ENCODE results near the gene ANKIB1. TPM values are rescaled to one million over a fixed set of nuclear protein-coding genes. Genes with fewer than 3 reads are reported as not detected.

Gene ANKIB1
- total and polyA plus RNA-seq, 9 of the 15 experiments (the other 6 are each of a cell fraction or from before 2014, with no cell fraction given), result 5.9 to 25.2 (median 16.1) TPM

DNA sequence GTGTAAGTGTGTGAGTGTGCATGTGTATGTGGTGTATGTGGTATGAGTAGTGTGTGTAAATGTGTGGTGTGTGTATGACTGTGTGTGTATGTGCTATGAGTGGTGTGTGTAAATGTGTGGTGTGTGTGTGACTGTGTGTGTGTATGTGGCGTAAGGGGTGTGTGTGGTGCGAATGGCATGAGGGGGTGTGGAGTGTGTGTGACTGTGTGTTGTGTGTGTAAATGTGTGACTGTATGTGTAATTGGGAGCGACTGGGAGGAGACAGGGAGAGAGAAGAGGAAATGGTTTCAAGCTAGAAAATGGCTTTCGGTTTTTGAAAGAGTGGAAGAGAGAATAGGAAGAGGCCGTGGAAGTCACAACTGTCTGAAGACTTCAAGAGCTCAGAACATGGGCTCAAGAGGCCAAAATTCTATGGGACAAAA, 177.9 kb downstream of the ANKIB1 start (continued):
- TF ChIP-seq, protein P1, sequence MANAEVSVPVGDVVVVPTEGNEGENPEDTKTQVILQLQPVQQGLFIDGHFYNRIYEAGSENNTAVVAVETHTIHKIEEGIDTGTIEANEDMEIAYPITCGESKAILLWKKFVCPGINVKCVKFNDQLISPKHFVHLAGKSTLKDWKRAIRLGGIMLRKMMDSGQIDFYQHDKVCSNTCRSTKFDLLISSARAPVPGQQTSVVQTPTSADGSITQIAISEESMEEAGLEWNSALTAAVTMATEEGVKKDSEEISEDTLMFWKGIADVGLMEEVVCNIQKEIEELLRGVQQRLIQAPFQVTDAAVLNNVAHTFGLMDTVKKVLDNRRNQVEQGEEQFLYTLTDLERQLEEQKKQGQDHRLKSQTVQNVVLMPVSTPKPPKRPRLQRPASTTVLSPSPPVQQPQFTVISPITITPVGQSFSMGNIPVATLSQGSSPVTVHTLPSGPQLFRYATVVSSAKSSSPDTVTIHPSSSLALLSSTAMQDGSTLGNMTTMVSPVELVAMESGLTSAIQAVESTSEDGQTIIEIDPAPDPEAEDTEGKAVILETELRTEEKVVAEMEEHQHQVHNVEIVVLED (CRISPR knock-in tag; IDR thresholded peaks at IDR 0.05), result no peak
- TF ChIP-seq STAG1 (CRISPR knock-in tag; IDR thresholded peaks at IDR 0.05; ENCODE audit: borderline replicate concordance) (no peak), HDGF (IDR thresholded peaks at IDR 0.05) (peak; percentile 99), MEIS2 (IDR thresholded peaks at IDR 0.05; ENCODE audit: partially characterized antibody) (no peak), EHMT2 (IDR thresholded peaks at IDR 0.05) (peak; percentile 85), NCOA1 (IDR thresholded peaks at IDR 0.05; ENCODE audit: low read depth) (0 out of 2 replicates have a peak, but pooled peaks have one; percentile 31), MCM7 (IDR thresholded peaks at IDR 0.05) (peak in 1 of 2 experiments; percentile 80; a peak in 1 of 4 replicates), SAFB2 (IDR thresholded peaks at IDR 0.05; ENCODE audit: borderline replicate concordance, low read depth, low read length, severe bottlenecking) (no peak), MAZ (CRISPR knock-in tag; conservative IDR thresholded peaks at IDR 0.05 in 1 of 2, IDR thresholded peaks at IDR 0.05 in 1 of 2) (0 out of 4 replicates have a peak, but pooled peaks of 1 of the 2 experiments have one; percentile 1), TAF7 (tag; IDR thresholded peaks at IDR 0.05) (peak; percentile 62; the same call in 1 of the 2 replicates), SUPT5H (IDR thresholded peaks at IDR 0.05) (peak; percentile 32; the same call in 1 of the 2 replicates), NR3C1 (CRISPR knock-in tag; IDR thresholded peaks at IDR 0.05) (no peak), ZNF444 (CRISPR knock-in tag; IDR thresholded peaks at IDR 0.05) (no peak)
- TF ChIP-seq, protein P2, sequence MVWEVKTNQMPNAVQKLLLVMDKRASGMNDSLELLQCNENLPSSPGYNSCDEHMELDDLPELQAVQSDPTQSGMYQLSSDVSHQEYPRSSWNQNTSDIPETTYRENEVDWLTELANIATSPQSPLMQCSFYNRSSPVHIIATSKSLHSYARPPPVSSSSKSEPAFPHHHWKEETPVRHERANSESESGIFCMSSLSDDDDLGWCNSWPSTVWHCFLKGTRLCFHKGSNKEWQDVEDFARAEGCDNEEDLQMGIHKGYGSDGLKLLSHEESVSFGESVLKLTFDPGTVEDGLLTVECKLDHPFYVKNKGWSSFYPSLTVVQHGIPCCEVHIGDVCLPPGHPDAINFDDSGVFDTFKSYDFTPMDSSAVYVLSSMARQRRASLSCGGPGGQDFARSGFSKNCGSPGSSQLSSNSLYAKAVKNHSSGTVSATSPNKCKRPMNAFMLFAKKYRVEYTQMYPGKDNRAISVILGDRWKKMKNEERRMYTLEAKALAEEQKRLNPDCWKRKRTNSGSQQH (CRISPR knock-in tag; IDR thresholded peaks at IDR 0.05), result peak; percentile 97
- TF ChIP-seq, protein P3, sequence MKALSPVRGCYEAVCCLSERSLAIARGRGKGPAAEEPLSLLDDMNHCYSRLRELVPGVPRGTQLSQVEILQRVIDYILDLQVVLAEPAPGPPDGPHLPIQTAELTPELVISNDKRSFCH (CRISPR knock-in tag; IDR thresholded peaks at IDR 0.05), result no peak
- TF ChIP-seq, protein P3 (tag; IDR thresholded peaks at IDR 0.05), result 0 out of 2 replicates have a peak, but pooled peaks have one; percentile 20
- TF ChIP-seq, protein P4, sequence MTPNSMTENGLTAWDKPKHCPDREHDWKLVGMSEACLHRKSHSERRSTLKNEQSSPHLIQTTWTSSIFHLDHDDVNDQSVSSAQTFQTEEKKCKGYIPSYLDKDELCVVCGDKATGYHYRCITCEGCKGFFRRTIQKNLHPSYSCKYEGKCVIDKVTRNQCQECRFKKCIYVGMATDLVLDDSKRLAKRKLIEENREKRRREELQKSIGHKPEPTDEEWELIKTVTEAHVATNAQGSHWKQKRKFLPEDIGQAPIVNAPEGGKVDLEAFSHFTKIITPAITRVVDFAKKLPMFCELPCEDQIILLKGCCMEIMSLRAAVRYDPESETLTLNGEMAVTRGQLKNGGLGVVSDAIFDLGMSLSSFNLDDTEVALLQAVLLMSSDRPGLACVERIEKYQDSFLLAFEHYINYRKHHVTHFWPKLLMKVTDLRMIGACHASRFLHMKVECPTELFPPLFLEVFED (CRISPR knock-in tag; conservative IDR thresholded peaks at IDR 0.05), result peak; percentile 91
- TF ChIP-seq, protein P5, sequence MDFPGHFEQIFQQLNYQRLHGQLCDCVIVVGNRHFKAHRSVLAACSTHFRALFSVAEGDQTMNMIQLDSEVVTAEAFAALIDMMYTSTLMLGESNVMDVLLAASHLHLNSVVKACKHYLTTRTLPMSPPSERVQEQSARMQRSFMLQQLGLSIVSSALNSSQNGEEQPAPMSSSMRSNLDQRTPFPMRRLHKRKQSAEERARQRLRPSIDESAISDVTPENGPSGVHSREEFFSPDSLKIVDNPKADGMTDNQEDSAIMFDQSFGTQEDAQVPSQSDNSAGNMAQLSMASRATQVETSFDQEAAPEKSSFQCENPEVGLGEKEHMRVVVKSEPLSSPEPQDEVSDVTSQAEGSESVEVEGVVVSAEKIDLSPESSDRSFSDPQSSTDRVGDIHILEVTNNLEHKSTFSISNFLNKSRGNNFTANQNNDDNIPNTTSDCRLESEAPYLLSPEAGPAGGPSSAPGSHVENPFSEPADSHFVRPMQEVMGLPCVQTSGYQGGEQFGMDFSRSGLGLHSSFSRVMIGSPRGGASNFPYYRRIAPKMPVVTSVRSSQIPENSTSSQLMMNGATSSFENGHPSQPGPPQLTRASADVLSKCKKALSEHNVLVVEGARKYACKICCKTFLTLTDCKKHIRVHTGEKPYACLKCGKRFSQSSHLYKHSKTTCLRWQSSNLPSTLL (IDR thresholded peaks at IDR 0.05), result peak; percentile 75; the same call in 1 of the 2 replicates
- TF ChIP-seq, protein P6, sequence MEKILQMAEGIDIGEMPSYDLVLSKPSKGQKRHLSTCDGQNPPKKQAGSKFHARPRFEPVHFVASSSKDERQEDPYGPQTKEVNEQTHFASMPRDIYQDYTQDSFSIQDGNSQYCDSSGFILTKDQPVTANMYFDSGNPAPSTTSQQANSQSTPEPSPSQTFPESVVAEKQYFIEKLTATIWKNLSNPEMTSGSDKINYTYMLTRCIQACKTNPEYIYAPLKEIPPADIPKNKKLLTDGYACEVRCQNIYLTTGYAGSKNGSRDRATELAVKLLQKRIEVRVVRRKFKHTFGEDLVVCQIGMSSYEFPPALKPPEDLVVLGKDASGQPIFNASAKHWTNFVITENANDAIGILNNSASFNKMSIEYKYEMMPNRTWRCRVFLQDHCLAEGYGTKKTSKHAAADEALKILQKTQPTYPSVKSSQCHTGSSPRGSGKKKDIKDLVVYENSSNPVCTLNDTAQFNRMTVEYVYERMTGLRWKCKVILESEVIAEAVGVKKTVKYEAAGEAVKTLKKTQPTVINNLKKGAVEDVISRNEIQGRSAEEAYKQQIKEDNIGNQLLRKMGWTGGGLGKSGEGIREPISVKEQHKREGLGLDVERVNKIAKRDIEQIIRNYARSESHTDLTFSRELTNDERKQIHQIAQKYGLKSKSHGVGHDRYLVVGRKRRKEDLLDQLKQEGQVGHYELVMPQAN (IDR thresholded peaks at IDR 0.05; ENCODE audit: borderline replicate concordance), result peak; percentile 75

Measured in K562 (cell line).